Fibroblast of lung (primary cell): Measurements from ENCODE around the gene TK1. TPM values are rescaled to one million over a fixed set of nuclear protein-coding genes. Genes with fewer than 3 reads are reported as not detected.

Source experiments
- DNase-seq, 2 donors: peaks; one replicate each; pipeline versions ENCODE4 v3.0.0 to v3.0.0-alpha.2; 2010; ENCODE audit warnings: low read depth in 2 of 2
- H2AFZ ChIP-seq: 2 replicates; pipeline ENCODE4 v1.5.1; 2012; ENCODE audit warnings: low read length, control low read depth, inconsistent platforms
- H3K27ac ChIP-seq: 2 replicates; pipeline ENCODE4 v1.5.1; 2011; ENCODE audit warnings: low read length, control low read depth; ENCODE audit not compliant: insufficient read depth
- H3K27me3 ChIP-seq: 2 replicates; pipeline ENCODE4 v1.5.1; 2011; ENCODE audit warnings: mild to moderate bottlenecking, low read length; ENCODE audit not compliant: control insufficient read depth, insufficient read depth
- H3K36me3 ChIP-seq: 2 replicates; pipeline ENCODE4 v1.5.1; 2011; ENCODE audit warnings: low read length; ENCODE audit not compliant: control insufficient read depth, insufficient read depth
- H3K4me1 ChIP-seq: 2 replicates; pipeline ENCODE4 v1.5.1; 2011; ENCODE audit warnings: low read length; ENCODE audit not compliant: control insufficient read depth, insufficient read depth; ENCODE audit errors: extremely low read depth
- H3K4me2 ChIP-seq: 2 replicates; pipeline ENCODE4 v1.5.1; 2011; ENCODE audit warnings: low read length, control low read depth; ENCODE audit not compliant: insufficient read depth; ENCODE audit errors: extremely low read depth
- H3K4me3 ChIP-seq, 4 experiments: fragments of 200-600 bp in 1 of 4; sonication (generic) in 1 of 4; replicated peaks in 1 of 4; 2 replicates each; pipeline ENCODE4 v1.5.1; 2011 to 2016; ENCODE audit warnings: low read length in 4 of 4, low read depth in 3 of 4, mild to moderate bottlenecking in 3 of 4, control low read depth in 2 of 4, inconsistent platforms in 1 of 4, mixed read lengths in 1 of 4; ENCODE audit not compliant: insufficient read depth in 1 of 4; ENCODE audit errors: control extremely low read depth in 1 of 4
- H3K79me2 ChIP-seq: 2 replicates; pipeline ENCODE4 v1.5.1; 2012; ENCODE audit warnings: mild to moderate bottlenecking, low read length, inconsistent platforms; ENCODE audit not compliant: control insufficient read depth, insufficient read depth
- H3K9ac ChIP-seq: 2 replicates; pipeline ENCODE4 v1.5.1; 2011; ENCODE audit warnings: mild to moderate bottlenecking, low read length, control low read depth; ENCODE audit not compliant: insufficient read depth
- H3K9me3 ChIP-seq: 2 replicates; pipeline ENCODE4 v1.5.1; 2012; ENCODE audit warnings: low read depth, low read length; ENCODE audit not compliant: control insufficient read depth, insufficient read depth
- H4K20me1 ChIP-seq: 2 replicates; pipeline ENCODE4 v1.5.1; 2011; ENCODE audit warnings: low read length; ENCODE audit not compliant: control insufficient read depth, insufficient read depth; ENCODE audit errors: extremely low read depth
- CTCF ChIP-seq, 2 donors: IDR thresholded peaks in 1 of 2; conservative IDR thresholded peaks in 1 of 2; 1 replicate in 1 of 2; 2 replicates in 1 of 2; pipeline ENCODE4 v1.5.1; 2011 to 2012; ENCODE audit warnings: low read length in 2 of 2, control low read depth in 1 of 2, inconsistent platforms in 1 of 2, low read depth in 1 of 2, mild to moderate bottlenecking in 1 of 2
- EZH2 ChIP-seq: IDR thresholded peaks from 2 replicates; pipeline ENCODE4 v1.5.1; 2012; ENCODE audit warnings: low read length, control low read depth, mild to moderate bottlenecking; ENCODE audit errors: missing control alignments
- polyA plus RNA-seq, 2 donors: library from polyadenylated mRNA; depleted of rRNA in 1 of 2; stranded (reverse) in 1 of 2; unstranded in 1 of 2; fragments of >200 nt; gene quantifications; 2 replicates each; pipeline ENCODE4 v1.2.1, GENCODE V29; 2011 to 2012; ENCODE audit warnings: missing spikeins in 1 of 2
- total RNA-seq: library from RNA; depleted of rRNA; stranded (reverse); fragments of >200 nt; gene quantifications from 2 replicates; pipeline ENCODE4 v1.2.1, GENCODE V29; 2014

The TK1 gene
- total and polyA plus RNA-seq, 2 donors (not counting 1 experiment from before 2014, with no cell fraction given), result 40.6 to 69.2 TPM

GRCh38 chr17:78132084-78132676 lies 54.7 kb downstream of the TK1 start:
- Histone ChIP-seq H3K4me2 (no peak overlapping the region), H3K36me3 (no peaks in the 10 kb centered on the region), H3K27ac (no peak overlapping the region), H2AFZ (no peak overlapping the region), H3K4me3 (no peak overlapping the region), H3K9me3 (no peaks in the 10 kb centered on the region), H3K9ac (no peak overlapping the region), H3K79me2 (no peaks in the 10 kb centered on the region), H3K27me3 (peaks cover 28% of the 10 kb centered on the region), H4K20me1 (no peaks in the 10 kb centered on the region), H3K4me1 (peaks cover 2% of the 10 kb centered on the region)
- no peak for DNase-seq
- no peak for TF ChIP-seq EZH2
- no peak for TF ChIP-seq CTCF (conservative IDR thresholded peaks at IDR 0.05 in 1 of 2, IDR thresholded peaks at IDR 0.05 in 1 of 2; ENCODE audit: low read depth in 1 of 2, low read length in 2 of 2)

DNA sequence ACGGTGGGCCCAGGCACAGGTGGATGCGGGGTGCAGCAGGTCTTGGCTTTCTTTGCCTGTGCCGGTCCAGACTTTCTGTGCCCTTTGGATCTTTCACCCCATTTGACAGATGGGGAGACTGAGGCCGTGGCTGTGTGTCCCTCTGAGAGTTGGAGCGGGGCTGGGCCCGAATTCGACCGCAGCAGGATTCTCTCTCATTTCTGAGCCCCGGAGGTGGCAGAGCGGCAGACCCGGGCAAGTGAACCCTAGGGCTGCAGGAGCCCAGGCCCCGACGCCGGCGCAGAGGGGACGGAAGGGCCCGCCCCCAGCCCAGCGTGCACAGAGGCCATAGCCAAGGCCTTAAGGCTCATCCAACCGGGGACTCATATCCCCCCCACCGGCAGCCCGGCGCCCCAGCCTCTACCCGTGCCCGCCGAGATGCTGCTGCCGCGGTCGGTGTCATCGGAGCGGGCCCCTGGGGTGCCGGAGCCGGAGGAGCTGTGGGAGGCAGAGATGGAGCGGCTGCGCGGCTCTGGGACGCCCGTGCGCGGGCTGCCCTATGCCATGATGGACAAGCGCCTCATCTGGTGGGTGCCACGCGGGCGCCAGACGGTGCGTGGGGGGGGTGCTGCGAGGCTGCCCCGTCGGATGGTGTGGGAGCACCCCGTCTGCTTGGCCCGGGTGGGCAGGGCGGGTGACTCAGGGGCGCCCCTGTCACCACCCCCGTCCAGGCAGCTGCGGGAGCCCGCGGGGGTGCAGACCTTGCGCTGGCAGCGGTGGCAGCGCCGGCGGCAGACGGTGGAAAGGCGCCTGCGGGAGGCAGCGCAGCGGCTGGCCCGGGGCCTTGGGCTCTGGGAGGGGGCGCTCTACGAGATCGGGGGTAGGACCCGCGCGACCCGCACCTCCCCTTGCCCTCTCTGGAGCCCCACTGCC lies 55.4 kb downstream of the TK1 start:
- Histone ChIP-seq H3K4me1 (peaks cover 2% of the 10 kb centered on the region), H3K9me3 (no peaks in the 10 kb centered on the region), H3K4me2 (no peak overlapping the region), H2AFZ (no peak overlapping the region), H3K9ac (no peak overlapping the region), H3K27ac (no peak overlapping the region), H4K20me1 (no peaks in the 10 kb centered on the region), H3K27me3 (peaks cover 28% of the 10 kb centered on the region), H3K36me3 (no peaks in the 10 kb centered on the region), H3K79me2 (no peaks in the 10 kb centered on the region), H3K4me3 (no peak overlapping the region)
- TF ChIP-seq EZH2 (no peak), CTCF (conservative IDR thresholded peaks at IDR 0.05 in 1 of 2, IDR thresholded peaks at IDR 0.05 in 1 of 2; ENCODE audit: low read depth in 1 of 2, low read length in 2 of 2) (no peak)
- DNase-seq, result no peak

DNA sequence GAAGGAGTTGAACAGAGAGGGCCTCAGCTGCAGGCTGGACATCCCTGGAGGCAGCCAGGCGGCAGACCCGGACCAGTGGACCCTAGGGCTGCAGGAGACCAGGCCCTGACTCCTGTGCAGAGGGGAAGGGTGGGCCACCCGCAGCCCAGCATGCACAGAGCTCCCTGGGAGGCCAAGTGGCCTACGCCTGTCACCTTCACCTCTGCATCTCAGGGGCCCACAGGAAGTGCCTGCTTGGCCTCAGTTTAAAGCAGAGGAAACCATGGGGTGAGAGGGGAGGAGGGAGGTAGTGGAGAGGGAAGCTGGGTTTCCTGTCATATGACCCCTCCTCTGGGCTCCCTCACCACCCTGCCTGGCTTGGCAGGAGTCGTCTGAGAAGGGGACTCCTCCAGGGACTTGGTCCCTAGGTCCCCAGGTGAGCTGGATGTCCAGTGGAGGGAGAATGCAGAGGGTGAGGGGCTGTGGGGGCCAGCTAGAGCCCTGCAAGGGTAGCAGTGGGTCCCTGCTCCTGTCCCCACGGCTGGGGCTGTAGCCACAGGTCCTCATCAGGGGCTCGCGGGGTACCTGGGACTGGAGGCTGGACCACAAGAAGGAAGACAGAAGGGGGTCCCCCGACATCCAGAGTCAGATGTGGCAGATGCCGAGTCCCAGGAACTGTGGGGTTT lies 56.3 kb downstream of the TK1 start, which contains the start of gene TMC8:
Gene TMC8 (plus strand): TSS at position 335 of the 665 bp plus-strand sequence. CDS start 818 bp downstream, outside the sequence.
- no peak for DNase-seq
- H3K4me1 ChIP-seq, result peaks cover 2% of the 10 kb centered on the region
- no peaks in the 10 kb centered on the region for H3K9me3 ChIP-seq
- H3K4me2 ChIP-seq, result no peak within 1 kb of the TSS
- H3K79me2 ChIP-seq, result no peaks in the 10 kb centered on the region
- H3K27ac ChIP-seq, result no peak within 1 kb of the TSS
- H3K27me3 ChIP-seq, result peaks cover 28% of the 10 kb centered on the region
- H3K36me3 ChIP-seq, result no peaks in the 10 kb centered on the region
- H3K9ac ChIP-seq, result no peak within 1 kb of the TSS
- H3K4me3 ChIP-seq, result no peak within 1 kb of the TSS
- TF ChIP-seq EZH2, result no peak
- no peak for TF ChIP-seq CTCF (conservative IDR thresholded peaks at IDR 0.05 in 1 of 2, IDR thresholded peaks at IDR 0.05 in 1 of 2; ENCODE audit: low read depth in 1 of 2, low read length in 2 of 2)
- H4K20me1 ChIP-seq, result no peaks in the 10 kb centered on the region
- H2AFZ ChIP-seq, result no peak within 1 kb of the TSS
